ENCODE measurements around the gene NYAP2.

GRCh38 chr2:225458431-225459117, 59.1 kb downstream of the NYAP2 start:
- TF ChIP-seq, protein P1, sequence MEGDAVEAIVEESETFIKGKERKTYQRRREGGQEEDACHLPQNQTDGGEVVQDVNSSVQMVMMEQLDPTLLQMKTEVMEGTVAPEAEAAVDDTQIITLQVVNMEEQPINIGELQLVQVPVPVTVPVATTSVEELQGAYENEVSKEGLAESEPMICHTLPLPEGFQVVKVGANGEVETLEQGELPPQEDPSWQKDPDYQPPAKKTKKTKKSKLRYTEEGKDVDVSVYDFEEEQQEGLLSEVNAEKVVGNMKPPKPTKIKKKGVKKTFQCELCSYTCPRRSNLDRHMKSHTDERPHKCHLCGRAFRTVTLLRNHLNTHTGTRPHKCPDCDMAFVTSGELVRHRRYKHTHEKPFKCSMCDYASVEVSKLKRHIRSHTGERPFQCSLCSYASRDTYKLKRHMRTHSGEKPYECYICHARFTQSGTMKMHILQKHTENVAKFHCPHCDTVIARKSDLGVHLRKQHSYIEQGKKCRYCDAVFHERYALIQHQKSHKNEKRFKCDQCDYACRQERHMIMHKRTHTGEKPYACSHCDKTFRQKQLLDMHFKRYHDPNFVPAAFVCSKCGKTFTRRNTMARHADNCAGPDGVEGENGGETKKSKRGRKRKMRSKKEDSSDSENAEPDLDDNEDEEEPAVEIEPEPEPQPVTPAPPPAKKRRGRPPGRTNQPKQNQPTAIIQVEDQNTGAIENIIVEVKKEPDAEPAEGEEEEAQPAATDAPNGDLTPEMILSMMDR (conservative IDR thresholded peaks at IDR 0.05; ENCODE audit: low read depth, low read length), result no peak
- no peak for TF ChIP-seq EZH2 (IDR thresholded peaks at IDR 0.05; ENCODE audit: borderline replicate concordance, low read depth, low read length, poor library complexity, severe bottlenecking)

Data from A673 (cell line).